RPMI8226 (cell line): ENCODE data around the gene ZSCAN5A.
A peak's percentile ranks its signal among the peaks of the same experiment; 100 is the strongest.
"Not testable (repeated sequence)": the region's sequence is repeated elsewhere in the genome, so short reads cannot be mapped to it uniquely, and the experiment has no call there.

Experiments used
- DNase-seq: peaks from one replicate; pipeline ENCODE4 v3.0.0-alpha.2; 2015

ZSCAN5A gene, protein sequence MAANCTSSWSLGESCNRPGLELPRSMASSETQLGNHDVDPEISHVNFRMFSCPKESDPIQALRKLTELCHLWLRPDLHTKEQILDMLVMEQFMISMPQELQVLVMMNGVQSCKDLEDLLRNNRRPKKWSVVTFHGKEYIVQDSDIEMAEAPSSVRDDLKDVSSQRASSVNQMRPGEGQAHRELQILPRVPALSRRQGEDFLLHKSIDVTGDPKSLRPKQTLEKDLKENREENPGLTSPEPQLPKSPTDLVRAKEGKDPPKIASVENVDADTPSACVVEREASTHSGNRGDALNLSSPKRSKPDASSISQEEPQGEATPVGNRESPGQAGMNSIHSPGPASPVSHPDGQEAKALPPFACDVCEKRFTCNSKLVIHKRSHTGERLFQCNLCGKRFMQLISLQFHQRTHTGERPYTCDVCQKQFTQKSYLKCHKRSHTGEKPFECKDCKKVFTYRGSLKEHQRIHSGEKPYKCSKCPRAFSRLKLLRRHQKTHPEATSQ

DNA sequence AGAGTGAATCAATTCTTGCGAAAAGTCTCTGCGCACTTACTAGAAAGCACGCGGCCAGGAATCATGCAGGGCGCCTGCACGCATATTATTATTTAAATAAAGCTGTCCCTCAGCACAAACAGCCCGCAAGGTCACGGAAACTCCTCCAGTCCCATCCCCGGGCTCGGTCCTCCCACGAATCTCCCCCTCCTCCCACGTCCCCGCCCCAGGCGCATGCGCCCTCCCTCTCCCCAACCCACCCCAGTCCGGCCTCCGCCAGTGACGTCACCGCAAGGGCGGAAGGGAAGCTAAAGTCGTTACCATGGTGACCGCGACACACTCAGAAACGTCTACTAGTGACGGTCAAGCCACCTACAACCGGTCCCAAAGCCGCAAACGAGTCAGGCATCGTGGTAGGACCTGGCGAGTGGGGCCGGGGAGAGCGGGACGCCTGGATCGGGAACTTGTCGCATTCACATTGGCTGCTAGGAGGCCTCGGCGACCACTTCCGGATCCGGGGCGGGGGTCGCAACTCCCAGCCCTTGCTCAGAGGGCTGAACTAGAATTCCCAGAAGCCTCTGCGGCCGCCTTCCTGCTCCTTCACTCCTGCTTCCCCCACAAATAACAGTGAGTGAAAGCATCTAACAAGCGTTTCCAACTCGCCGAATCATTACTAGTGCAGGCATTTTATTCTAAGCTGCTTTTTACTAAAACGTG, at the start of gene ZSCAN5A:
ZSCAN5A (minus strand) TSS at position 459 of the 696 bp plus-strand sequence. CDS start 89,793 bp downstream, outside the sequence.
- DNase-seq = peak; percentile 98

DNA sequence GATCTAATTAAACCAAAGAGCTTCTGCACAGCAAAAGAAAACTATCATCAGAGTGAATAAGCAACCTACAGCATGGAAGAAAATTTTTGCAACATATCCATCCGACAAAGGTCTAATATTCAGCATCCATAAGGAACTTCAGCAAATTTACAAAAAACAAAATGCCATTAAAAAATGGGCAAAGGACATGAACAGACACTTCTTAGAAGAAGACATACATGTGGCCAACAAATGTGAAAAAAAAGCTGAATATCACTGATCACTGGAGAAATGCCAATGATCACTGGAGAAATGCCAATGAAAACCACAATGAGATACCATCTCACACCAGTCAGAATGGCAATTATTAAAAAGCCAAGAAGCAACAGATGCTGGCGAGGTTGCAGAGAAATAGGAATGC, 46.2 kb upstream of the ZSCAN5A start:
- no peak for DNase-seq

DNA sequence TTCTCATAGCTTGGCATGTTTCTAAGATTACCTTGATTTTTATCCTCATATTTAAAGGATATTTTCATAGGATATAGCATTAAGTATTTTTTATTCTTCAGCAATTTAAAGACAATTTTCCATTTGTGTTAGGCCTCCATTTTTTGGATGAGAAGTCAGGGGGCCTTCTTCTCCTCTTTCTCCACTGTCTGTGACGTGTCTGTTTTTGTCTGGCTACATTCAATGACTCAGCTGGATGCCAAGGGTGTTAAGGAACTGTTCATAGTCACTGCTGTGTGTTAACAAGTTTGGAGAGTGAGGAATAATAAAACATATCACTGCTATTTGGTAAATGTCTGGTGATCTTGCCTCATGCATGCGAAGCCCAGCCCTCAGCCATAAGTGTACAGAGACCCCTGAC, 42.3 kb upstream of the ZSCAN5A start:
- no peak for DNase-seq

DNA sequence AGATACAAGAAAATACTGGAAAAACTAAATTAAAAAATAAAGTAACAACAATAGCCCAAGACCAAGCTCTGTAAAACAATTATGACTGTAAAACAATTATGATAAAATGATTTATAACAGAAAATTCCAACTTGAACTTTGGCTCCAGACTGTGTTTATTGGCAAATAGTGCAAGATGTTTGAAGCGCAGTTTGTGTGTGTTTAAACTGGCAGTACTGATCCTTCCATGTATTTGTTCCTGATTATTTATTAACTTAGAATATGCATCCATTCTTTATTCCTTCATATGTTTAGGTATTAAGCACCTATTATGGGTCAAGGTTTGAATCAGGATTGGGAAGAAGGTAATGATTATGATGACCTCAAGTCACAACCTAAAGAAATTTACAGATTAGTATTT, 40.9 kb upstream of the ZSCAN5A start:
- DNase-seq = no peak

DNA sequence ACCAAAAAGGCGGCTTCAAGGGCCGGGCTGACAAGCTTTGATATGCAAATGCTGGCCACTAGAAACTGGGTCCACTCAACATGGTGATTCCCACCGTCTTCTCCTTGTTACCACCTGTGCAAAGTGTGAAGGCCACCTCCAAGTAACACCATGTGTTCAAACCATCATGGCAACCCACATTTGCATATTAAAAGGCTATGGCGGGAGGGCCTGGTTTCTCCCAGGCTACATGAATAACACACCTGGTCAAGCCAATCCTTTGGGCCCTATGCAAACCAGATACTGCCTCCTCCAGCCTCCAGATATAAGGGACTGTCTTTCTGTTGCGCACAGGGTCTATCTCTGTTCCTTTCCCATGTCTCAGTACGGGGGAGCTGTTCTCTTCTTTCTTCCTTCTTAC, 36.6 kb upstream of the ZSCAN5A start:
- DNase-seq = no peak

DNA sequence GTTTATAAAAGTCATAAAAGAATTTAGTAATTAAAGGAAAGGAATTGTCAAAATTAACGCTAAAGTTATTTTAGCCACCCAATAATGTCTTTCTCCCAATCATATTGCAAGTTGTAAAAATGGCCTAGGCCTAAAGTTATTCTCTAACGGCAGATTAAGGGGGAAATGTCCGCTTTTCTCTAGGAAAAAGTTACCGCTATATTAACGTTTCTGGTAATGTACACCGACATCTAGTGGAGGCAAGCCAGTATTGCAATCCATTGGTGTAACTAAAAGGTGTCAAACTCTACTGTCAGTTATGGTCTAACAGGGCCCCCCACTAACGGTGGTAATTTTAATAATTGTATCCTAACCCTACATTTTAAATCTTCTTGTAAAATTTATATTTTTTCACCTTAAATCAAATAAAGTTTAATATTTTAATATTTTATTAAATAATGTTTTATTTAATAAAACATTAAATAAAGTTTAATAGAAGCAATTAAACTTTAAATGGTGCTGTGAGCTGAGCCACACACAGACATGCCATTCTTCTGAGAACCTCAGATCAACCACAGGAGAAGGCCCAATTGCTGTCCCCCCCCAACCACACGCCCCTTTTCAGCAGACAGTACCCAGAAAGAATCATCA, 35.9 kb upstream of the ZSCAN5A start:
- DNase-seq = peak; percentile 67

DNA sequence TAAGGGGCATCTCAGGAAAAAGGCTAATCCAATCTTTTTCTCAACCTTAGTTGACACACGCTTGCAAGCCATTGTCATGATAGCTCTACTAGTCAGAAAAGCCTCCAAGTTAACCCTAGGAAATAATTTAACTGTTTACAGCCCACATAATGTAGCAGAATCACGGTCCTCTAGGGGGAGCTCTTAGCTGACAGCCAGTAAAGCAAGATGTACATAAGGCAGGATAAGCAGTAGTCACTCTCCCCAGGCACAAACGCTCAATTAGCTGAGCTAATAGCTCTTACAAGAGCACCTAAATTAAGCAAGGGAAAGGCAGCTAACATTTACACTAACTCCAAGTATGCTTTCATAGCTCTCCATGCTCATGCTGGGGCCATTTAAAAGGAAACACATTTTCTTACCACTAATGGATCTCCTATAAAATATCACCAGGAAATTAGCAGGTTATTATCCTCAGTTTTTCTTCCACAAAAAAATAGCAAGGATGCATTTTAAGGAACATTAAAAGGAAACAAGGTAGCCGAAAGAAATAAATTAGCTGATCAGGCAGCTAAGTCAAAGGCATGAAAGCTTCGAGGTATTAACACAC, 33.7 kb upstream of the ZSCAN5A start:
- peak; percentile 53 for DNase-seq

DNA sequence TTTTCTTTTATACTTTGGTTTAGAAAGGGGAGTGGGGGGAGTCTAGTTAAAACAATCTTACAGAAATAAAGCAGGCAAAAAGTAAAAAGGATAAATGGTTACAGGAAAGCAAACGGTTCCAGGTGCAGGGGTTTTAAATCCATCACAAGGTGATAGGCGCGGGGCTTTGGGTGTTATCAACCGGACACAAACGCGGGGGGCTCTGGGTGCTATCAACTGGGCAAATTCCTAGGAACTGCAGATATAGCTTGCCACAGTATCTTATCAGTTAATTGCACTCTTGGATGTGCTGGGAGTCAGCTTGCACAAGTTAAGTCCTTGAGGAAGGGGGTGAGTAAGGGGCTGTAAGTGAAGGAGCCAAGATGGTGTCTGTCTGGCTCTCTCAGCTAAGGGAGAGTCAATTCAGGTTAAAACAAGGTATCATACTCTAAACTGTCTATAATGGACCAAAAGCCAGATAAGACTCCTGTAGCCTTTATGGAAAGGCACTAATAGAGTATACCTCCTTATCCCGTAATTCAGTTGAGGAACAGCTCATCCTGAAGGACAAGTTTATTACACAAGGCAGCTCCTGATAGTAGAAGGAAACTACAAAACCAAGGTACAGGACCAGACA, 32.6 kb upstream of the ZSCAN5A start:
- no peak for DNase-seq

DNA sequence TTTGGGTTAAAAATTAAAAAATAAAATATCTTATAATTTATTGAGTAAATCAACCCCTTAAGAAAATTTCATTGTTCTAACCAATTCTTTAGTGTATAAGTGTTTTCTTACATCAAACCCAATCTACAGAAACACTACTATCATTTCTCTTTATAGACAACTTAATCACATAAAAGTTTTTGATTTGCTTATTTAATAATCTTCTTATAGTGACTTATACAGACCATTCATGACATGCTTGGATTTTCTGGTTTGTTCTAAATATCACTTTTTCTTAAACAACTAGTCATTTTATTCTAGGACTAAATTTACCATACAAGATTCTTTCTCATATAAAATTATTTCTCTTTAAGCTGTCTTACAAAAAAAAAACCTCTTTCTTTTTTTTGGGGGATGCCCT, 27.3 kb upstream of the ZSCAN5A start:
- no peak for DNase-seq

DNA sequence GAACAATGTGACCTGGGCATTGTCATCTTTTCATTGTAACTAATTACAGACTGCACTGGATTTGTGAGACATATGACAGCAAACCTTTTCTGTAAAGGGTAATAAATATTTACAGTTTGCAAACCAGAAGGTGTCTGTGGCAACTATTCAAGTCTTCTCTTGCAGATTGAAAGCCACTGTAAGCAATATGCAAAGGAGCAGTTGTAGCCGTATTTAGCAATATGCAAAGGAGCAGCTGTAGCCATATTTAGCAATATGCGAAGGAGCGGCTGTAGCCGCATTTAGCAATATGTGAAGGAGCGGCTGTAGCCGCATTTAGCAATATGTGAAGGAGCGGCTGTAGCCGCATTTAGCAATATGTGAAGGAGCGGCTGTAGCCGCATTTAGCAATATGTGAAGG, 24.4 kb upstream of the ZSCAN5A start:
- not testable (repeated sequence) for DNase-seq

DNA sequence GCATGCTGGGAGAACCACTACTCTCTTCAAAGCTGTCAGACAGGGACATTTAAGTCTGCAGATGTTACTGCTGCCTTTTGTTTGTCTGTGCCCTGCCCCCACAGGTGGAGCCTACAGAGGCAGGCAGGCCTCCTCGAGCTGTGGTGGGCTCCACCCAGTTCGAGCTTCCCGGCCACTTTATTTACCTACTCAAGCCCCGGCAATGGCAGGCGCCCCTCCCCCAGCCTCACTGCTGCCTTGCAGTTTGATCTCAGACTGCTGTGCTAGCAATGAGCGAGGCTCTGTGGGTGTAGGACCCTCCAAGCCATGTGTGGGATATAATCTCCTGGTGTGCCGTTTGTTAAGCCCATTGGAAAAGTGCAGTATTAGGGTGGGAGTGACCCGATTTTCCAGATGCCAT, 22.4 kb upstream of the ZSCAN5A start:
- not testable (repeated sequence) for DNase-seq

DNA sequence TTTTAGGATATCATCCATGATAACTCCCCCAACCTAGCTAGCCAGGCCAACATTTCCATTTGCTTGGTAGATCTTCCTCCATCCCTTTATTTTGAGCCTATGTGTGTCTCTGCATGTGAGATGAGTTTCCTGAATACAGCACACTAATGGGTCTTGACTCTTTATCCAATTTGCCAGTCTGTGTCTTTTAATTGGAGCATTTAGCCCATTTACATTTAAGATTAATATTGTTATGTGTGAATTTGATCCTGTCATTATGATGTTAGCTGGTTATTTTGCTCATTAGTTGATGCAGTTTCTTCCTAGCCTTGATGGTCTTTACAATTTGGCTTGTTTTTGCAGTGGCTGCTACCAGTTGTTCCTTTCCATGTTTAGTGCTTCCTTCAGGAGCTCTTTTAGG, 20.7 kb upstream of the ZSCAN5A start:
- not testable (repeated sequence) for DNase-seq

DNA sequence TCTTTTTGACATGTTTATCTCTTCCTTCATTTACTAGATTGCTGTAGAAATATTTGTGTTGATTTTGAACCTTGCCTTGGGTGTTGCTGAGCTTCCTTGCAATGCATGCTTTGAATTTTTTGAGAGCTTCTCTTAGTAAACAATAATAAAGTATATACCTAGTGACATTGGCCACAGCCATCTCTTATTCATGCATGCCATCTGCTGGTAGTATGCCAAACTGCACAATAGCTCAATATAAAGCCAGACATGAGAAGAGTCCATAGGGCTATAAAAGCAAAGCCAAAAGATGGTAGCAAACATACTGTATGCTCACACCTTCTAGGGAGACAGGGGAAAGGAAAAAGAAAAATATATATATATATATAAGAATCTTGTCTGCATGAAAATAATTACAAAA, 18.9 kb upstream of the ZSCAN5A start:
- DNase-seq = peak; percentile 65

DNA sequence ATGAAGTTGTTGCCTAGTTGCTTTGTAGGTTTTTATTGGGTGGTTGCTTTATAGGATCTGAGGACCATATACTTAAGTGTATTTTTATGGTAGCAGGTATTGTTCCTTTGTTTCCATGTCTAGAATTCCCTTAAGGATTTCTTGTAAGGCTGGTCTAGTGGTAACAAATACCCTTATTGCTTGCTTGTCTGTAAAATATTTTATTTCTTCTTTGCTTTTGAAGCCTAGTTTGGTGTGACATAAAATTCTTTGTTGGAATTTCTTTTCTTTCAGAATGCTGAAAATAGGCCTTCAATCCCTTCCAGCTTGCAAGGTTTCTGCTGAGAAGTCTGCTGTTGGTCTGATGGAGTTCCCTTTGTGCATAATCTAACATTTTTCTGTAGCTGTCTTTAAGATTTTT, 18.1 kb upstream of the ZSCAN5A start:
- DNase-seq = no peak

DNA sequence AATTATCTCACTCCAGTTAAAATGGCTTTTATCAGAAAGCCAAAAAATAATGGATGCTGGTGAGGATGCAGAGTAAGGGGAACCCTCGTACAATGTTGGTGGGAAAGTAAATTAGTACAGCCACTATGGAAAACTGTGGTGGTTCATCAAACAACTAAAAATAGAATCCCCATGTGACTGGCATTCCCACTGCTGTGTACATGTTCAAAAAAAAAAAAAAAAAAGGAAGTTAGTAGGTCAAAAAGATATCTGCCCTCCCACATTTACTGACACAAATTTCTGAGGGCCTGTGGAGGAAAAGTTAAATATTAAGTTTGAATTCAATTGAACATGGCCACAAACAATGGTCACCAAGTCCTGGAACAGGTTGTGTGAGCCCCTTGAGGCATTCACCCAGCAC, 9.8 kb upstream of the ZSCAN5A start:
- no peak for DNase-seq

DNA sequence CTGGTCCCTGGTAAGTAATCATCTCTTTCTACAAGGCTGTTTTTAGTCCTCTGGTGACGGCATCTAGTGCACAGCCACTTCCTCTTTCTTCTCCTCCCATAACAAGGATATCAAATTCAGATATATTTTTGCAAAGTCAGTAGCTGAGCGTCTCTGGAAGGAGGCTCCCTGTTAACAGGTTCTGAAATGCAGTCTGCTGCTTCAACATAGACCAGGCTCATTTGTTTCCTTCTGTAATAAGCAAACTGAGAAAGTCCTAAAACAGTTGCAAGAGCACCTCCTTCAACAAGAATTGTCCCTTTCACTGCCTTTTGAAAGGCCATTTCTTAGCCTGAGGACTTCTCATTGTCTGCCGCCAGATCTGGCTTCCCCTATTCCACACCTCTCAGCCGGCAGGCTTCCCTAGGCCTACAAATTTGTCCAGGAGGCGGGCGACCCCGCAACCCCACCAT, 7.4 kb upstream of the ZSCAN5A start:
- peak; percentile 54 for DNase-seq

DNA sequence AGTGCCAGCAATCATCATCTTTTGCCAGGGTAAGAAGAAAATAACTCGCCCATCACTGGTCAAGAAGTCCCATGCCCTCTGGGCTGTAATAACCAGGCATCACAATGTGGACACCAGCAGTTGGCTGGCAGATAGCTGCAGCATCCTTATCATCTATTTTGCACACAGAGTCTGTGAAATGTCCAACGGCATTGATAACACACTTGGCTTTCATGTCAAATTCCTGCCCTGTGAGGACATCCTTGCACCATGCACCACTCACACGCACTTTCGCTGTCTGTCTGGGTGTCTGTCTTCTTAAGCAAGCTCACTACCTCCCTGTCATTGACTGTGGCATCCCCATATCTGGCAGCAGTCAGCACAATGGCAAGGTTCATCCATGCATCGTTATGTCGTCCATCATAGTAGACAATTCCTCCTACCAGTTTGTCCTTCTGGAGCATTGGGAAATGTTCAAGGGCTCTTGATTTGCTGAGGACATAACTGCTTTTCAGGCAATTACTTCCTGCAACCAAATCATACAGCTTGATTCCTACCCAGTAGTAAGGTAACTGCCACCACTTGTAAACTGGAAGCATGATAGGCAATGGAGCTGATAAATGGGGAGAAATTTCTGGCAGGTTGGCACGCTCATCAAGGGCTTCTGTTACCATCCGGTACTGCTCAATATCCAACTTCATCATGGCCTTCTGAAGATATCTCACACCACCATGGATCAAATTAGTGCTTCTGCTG, 6.8 kb upstream of the ZSCAN5A start:
- DNase-seq = no peak

DNA sequence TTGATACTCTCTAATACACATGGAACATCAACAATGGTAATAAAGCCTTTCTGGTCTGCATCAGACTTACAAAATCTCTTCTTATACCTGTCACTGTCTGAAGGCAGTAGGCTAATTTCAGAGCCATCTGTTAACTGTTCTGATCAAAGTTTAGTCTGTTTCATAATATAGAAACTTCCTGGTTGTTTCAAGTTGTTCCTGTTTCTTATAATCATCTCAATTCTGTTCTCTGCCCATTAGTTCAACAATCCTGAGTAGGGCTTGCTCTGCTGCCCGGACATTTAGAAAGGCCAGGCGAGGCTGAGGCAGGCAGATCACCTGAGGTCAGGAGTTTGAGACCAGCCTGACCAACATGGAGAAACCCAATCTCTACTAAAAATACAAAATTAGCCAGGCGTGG, 5.4 kb upstream of the ZSCAN5A start:
- DNase-seq = no peak

DNA sequence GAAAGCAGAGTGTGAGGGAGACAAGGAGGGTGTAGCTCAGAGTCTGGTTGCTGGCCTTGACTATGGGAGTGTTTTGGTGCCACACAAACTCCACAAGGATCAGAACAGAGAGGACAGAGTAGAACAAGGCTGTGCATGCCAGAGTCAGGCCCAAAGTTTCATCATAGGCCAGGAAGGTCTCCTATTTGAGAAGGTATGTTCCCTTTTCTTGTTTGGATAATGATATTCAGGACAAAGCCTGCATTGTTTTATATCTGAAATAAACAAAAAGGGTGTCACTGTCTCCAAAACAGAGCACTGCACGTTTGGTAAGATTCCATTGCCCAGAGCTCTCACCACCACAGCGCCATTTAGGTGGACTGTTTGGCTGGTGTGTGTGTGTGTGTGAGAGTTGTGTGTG, 3.1 kb upstream of the ZSCAN5A start:
- DNase-seq = no peak

DNA sequence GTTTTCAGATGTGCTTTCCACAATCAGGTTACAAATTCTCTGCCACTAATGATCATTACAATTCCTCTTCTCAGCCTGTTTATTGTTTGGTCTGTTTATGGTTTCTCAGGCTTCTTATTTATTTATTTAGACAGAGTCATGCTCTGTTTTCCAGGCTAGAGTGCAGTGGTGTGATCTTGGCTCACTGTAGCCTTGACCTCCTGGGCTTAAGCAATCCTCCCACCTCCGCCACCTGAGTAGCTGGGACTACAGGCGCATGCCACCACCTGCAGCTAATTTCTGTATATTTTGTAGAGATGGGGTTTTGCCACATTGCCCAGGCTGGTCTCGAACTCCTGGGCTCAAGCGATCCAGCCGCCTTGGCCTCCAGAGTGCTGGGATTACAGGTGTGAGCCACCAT, 2.1 kb upstream of the ZSCAN5A start:
- DNase-seq = no peak

DNA sequence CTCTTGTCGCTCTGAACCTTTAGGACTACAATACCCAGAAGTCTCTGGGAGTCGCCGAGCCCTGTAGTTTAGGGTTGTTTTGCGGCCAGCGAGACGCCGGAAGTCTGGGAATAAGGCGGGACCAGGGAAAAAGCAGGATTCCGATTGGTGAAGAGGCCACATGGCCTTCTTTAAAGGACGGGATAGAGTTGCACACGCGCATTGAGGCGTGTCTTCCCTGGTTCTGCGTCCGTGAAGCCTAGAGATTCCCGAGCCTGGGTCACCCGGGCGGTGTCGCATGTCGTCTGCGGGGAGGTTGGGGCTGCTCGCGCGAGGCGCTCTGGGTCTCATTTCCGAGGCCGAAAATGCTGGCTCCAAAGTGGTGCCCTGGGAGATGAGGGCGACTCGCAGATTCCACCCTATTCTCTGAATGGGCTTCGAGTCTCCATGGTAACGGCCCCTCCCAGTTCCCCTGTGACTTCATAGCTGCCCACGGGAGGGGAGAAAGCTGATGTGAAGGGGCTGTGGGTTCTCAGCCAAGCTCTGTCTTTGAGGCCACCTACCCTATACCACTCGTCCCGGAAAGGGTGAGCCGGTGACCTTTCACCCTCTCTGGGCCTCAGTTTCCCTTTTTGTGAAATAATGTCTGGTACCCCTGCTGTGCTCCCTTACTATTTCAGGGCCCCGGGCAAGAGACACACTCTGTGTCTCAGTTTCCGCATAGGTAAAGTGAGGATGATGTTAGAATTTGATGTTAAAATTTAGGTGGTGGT, 614 bp upstream of the ZSCAN5A start:
- DNase-seq = peak; percentile 96
